ENCODE data around the gene TMLHE.
"Not testable (repeated sequence)": the region's sequence is repeated elsewhere in the genome, so short reads cannot be mapped to it uniquely, and the experiment has no call there.

Gene TMLHE

DNA sequence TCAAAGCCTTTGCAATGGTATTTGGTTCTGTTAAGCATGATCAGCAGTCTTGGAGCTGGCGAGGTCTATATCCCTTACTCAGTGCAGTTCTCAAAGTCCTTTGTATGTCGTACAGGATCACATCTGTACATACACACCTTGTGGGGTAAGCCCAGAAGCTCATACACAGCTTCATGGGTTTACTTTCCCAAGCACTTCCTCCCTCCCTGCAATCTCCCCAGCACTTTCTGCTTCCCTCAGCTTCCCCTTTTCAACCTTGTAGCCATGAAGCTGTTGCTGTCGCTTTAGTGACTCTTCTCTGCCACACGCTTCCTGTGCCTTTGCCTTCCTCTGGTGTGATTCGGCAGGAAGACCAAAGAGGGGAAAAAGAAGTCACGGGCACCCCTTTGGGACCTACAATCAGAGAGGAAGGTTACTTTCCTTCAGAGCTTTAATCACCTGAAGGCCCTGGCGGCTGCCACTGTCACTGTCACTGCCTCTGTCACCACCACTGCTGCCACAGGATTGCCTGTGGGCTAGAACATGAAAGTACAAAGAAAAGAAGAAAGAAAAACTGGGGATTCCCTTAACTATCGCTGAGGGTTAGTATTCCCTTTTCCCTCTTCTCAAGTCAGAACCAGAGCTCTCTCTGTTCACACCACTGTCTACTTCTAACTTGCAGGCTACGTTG lies 146.3 kb downstream of the TMLHE start:
- DNase-seq (ENCODE audit: low read depth); H3K4me3 ChIP-seq (replicated peaks; ENCODE audit: low read depth, low read length): not testable (repeated sequence)

DNA sequence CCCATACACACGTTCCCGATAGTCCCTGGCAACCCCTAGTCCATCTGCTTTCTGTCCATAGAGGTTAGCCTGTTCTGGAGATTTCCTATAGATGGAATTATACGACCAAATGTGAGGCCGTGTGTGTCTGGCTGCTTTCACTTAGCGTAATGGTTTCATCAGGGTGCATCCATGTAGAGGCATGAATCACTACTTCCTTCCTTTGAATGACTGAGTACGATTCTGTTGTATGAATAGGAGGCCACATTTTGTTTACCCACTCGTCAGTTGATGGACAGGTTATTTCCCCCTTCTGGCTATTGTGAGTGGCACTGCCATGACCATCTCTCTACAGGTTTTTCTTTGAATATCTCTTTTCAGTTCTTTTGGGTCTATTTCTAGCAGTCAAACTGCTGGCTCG lies 152.3 kb downstream of the TMLHE start:
- not testable (repeated sequence) for DNase-seq (ENCODE audit: low read depth); H3K4me3 ChIP-seq (replicated peaks; ENCODE audit: low read depth, low read length)

DNA sequence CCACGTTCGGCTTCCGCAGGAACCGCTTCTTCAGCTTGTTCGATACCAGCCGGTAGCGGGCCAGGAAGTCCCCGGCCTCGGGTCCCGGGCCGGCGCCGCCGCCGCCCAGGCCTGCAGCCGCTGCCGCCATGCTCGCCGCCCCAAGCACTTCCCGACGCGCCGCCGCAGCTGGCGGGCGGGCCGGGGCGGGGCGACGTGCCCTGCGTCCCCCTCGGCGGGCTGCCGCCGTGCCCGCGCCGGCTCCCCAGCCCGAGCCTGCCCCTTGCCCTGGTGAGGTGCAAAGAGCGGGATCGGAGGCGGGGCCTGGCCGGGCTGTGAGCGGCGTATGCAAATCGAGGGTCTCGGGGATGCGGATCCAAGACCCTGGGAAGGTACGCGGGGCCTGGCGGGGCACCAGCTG lies 154.3 kb downstream of the TMLHE start, which contains the start of gene F8A3:
Gene F8A3 (minus strand): TSS at position 150 of the 400 bp plus-strand sequence. CDS start 20 bp downstream, at position 130.
- not testable (repeated sequence) for DNase-seq (ENCODE audit: low read depth); H3K4me3 ChIP-seq (replicated peaks; ENCODE audit: low read depth, low read length)

DNA sequence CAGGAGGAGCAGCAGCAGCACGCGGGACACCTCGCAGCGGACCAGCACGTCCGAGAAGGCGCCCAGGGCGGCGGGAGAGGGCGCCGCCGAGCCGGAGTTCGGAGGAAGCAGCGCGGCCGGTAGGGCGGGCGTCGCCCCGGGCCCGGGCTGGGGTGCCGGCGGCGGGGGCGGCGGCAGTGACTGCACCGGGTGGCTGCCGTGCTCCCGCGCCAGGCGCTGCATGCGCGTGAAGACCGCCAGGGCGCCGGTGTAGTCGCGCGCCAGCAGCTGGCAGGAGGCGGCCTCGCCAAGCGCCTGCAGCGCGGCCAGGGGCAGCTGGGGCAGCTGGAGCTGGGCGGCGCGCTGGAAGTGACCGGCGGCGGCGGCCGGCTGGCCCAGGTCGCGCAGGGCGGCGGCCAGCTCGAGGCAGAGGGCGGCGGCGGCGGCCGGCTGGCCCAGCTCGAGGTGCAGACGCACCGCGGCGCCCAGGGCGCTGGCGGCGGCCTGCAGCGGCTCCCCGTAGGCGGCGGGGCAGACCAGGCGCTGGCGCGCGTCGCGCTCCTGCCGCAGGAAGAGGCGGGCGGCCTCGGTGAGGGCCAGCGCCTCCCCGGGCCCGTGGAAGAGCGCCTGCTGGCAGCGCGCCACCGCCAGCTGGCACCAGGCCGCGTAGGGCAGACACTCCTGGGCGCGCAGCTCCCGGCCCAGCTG lies 154.8 kb downstream of the TMLHE start:
- H3K4me3 ChIP-seq (replicated peaks; ENCODE audit: low read depth, low read length); DNase-seq (ENCODE audit: low read depth): not testable (repeated sequence)

DNA sequence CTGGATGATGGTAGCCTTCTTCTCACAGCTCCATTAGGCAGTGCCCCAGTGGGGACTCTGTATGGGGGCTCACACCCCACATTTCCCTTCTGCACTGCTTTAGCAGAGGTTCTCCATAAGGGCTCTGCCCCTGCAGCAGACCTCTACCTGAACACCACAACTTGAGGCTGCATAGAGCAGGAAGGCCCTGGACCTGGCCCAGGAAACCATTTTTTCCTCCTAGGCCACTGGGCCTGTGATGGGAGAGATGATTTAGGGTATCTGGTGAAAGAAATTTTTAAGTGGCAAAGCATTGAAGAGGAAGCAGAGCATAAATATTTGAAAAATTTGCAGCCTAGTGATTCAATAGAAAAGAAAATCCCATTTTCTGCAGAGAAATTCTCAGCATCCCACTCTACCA lies 171.7 kb downstream of the TMLHE start:
- H3K4me3 ChIP-seq (replicated peaks; ENCODE audit: low read depth, low read length): no peak overlapping the region
- no peak for DNase-seq (ENCODE audit: low read depth)
- TF ChIP-seq, protein P1, sequence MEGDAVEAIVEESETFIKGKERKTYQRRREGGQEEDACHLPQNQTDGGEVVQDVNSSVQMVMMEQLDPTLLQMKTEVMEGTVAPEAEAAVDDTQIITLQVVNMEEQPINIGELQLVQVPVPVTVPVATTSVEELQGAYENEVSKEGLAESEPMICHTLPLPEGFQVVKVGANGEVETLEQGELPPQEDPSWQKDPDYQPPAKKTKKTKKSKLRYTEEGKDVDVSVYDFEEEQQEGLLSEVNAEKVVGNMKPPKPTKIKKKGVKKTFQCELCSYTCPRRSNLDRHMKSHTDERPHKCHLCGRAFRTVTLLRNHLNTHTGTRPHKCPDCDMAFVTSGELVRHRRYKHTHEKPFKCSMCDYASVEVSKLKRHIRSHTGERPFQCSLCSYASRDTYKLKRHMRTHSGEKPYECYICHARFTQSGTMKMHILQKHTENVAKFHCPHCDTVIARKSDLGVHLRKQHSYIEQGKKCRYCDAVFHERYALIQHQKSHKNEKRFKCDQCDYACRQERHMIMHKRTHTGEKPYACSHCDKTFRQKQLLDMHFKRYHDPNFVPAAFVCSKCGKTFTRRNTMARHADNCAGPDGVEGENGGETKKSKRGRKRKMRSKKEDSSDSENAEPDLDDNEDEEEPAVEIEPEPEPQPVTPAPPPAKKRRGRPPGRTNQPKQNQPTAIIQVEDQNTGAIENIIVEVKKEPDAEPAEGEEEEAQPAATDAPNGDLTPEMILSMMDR (IDR thresholded peaks at IDR 0.05; ENCODE audit: low read length, missing control alignments): no peak
